GM21528 (cell line): ENCODE measurements around the gene ZNF689.
A peak's percentile ranks its signal among the peaks of the same experiment; 100 is the strongest.
"Not testable (repeated sequence)": the region's sequence is repeated elsewhere in the genome, so short reads cannot be mapped to it uniquely, and the experiment has no call there.

Experiments used
- ATAC-seq: cut with Tn5 transposase; IDR thresholded peaks from one replicate; pipeline ENCODE4 v1.9.1; 2021; ENCODE audit warnings: mild to moderate bottlenecking, moderate library complexity; ENCODE audit not compliant: unreplicated experiment, low FRiP score

Gene ZNF689

DNA sequence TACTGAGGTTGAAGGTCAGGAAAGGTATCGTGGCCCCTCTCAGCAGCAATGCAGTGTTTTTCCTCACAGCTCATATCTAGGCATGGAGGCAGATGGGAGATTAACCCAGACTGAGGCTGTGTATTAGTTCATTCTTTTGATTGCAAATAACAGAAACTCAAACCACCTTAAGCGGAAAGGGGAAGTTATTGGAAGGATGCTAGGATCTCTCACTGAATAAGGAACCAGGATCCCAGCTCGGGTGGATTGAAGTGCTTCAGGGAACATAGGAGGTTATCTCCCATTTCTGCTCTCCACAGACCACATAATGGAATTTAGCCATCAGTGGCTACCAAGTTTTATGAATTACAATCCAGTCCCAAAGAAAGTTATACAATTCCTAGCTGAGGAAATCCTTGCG is 8.2 kb downstream of the ZNF689 start:
- ATAC-seq: no peak

DNA sequence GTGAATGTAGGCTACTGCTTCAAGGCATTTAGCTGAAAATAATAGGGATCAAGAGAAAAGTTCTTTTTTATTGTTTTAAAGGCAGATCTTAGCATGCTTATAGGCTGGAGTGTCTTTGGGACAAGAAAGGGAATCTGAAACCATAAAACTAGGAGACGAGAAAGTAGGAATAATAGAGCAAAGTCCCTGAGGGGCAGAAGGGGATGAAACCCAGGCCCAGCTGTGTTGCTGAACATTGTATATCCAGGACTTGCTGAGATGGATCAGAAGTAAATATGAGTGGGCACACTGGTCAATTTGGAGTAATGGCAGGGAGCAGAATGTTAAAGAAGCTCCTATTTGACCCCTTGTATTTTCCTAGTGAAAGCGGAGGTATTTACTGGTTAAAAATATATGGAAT is 9.3 kb downstream of the ZNF689 start:
- no peak for ATAC-seq

GRCh38 chr16:30600215-30600614 is 10.0 kb downstream of the ZNF689 start:
- ATAC-seq: no peak

GRCh38 chr16:30592871-30593270 is 17.3 kb downstream of the ZNF689 start:
- no peak for ATAC-seq

DNA sequence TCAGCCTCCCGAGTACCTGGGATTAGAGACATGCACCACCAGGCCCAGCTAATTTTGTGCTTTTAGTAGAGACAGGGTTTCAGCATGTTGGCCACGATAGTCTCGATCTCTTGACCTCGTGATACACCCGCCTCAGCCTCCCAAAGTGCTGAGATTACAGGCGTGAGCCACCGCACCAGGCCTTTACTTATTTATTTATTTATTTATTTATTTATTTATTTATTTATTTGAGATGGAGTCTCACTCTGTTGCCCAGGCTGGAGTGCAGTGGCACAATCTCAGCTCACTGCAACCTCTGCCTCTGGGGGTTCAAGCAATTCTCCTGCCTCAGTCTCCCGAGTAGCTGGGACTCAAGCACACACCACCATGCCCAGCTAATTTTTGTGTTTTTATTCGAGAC is 19.3 kb downstream of the ZNF689 start:
- not testable (repeated sequence) for ATAC-seq

GRCh38 chr16:30589582-30589981 is 20.6 kb downstream of the ZNF689 start:
- not testable (repeated sequence) for ATAC-seq

DNA sequence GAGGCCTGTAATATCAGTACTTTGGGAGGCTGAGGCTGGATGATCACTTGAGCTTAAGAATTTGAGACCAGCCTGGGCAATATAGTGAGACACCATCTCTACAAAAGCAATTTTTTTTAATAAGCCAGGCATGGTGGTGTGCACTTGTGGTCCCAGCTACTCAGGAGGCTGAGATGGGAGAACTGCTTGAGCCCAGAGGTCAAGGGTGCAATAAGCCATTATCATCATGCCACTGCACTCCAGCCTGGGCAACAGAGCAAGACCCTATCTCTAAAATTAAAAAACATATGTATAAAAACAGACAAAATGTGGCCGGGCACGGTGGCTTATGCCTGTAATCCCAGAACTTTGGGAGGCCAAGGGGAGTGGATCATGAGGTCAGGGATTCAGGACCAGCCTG is 21.5 kb downstream of the ZNF689 start:
- ATAC-seq: no peak

DNA sequence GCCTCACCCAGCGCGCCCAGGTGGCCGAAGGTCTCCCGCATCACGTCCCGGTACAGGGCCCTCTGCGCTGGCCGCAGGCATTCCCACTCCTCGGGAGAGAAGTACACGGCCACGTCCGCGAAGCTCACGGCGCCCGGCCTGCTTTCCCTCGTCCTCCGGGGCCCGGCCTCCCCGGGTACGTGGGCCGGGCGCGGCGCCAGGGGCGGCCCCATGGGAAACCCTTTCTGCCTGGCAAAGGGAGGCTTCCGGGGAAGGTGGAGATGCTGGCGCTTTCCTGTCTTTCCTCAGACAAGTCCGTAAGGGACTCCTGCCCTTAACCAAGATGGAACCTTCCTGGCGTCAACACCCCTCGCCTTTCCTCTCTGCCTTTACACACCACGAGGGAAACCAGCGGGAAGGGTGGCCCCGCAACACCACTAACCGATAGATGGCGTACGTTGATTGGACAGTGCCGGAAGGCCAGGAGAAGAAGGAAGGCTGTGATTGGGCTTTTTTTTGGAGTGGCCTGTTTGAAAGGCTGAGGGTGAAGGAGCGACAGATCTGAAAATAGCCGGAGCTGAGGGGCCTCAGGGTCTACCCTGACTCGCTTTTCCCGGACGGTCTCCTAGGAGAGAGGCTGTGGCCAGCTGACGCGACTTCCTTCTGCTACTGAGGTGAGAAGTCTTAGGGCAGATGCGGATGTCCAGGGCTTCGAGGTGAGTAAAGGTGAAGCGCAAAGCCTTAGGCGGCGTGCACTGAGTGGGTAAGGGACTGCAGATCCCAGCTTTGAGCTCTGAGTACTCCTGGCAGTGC is 24.6 kb downstream of the ZNF689 start, which contains the start of gene ZNF785:
ZNF785 (minus strand) TSS at position 298 of the 792 bp plus-strand sequence; CDS start at position 212, 86 bp downstream.
- peak; percentile 90 for ATAC-seq

DNA sequence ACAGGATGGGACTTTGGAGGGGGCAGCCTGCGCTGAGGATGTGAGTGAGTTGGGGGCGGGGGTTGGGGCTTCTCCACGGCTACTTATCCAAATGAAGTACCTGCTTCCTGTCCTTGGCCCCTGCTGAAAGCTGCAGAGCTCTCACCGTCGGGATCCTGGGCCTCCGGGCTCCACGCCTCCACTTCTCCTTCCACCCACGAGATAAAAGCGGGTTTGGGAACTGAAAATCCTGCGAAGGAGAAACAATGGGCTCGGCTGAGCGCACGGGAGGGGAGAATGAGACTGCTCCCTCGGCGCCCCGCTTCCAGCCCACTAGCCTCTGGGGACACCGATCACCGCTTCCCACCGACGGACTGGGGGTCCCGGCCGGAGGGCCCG is 25.2 kb downstream of the ZNF689 start:
- ATAC-seq: peak; percentile 20

DNA sequence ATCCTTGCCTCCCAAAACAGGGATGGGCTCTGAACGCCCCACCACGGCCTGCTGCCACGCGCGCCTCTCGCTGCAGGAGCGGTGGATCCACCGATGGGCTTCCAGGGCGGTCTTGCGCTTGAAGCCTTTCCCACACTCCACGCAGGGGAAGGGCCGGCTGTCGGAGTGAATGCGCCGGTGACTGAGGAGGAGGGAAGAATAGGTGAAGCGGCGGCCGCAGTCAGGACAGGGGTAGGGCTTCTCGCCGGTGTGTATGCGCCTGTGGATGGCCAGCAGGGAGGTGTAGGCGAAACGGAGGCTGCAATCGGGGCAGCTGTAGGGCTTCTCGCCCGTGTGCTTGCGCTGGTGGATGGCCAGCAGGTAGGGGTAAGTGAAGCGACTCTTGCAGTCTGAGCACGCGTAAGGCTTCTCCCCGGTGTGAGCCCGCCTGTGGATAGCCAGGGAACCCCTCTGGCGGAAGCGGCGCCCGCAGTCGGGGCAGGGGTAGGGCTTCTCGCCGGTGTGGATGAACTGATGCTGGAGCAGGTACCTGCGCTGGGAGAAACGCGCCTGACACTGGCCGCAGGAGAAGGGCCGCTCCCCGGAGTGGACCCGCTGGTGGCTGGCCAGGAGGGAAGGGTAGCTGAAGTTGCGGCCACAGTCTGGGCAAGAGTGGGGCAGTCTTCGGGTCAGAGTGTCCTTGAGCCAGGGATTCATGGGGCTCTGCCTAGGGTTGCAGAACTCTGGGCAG is 27.4 kb downstream of the ZNF689 start:
- no peak for ATAC-seq

DNA sequence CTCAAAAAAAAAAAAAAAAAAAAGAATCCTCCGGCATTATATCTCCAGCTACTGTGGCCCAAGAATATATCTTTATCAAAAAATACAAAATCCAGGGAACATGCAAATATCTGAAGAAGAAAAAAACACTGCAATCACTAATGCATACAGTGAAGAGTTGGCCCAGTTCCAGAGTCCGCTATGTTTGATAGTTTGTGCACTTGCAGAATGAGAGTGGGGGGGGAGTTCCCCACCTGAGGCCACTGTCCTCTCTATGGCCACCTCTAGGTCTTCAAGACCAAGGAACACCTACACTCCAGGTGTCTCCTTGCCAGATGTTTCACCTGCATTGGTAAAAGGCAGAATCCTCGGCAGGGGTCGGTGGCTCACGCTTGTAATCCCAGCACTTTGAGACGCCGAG is 28.7 kb downstream of the ZNF689 start:
- ATAC-seq: no peak

DNA sequence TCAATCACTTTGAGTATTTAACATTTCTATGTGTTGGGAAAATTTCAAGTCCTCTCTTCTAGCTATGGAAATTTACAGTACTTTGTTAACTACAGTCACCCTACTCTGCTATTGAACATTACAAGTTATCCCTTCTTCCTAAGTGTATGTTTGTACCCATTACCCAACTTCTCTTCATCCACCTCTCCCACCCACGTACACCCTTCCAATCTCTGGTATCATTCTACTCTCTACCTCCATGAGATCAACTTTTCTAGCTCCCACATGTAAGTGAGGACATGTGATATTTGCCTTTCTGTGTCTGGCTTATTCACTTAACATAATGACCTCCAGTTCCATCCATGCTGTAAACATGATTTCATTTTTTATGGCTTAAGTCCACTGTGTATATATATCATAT is 35.5 kb downstream of the ZNF689 start:
- ATAC-seq: no peak

GRCh38 chr16:30571445-30572322 is 38.5 kb downstream of the ZNF689 start, which contains the start of gene ZNF688:
Gene ZNF688, minus strand, starts transcription at chr16:30571714. Its CDS starts 85 bp downstream, at chr16:30571629.
- peak; percentile 73 for ATAC-seq

GRCh38 chr16:30570636-30571444 is 39.3 kb downstream of the ZNF689 start:
- ATAC-seq: no peak

DNA sequence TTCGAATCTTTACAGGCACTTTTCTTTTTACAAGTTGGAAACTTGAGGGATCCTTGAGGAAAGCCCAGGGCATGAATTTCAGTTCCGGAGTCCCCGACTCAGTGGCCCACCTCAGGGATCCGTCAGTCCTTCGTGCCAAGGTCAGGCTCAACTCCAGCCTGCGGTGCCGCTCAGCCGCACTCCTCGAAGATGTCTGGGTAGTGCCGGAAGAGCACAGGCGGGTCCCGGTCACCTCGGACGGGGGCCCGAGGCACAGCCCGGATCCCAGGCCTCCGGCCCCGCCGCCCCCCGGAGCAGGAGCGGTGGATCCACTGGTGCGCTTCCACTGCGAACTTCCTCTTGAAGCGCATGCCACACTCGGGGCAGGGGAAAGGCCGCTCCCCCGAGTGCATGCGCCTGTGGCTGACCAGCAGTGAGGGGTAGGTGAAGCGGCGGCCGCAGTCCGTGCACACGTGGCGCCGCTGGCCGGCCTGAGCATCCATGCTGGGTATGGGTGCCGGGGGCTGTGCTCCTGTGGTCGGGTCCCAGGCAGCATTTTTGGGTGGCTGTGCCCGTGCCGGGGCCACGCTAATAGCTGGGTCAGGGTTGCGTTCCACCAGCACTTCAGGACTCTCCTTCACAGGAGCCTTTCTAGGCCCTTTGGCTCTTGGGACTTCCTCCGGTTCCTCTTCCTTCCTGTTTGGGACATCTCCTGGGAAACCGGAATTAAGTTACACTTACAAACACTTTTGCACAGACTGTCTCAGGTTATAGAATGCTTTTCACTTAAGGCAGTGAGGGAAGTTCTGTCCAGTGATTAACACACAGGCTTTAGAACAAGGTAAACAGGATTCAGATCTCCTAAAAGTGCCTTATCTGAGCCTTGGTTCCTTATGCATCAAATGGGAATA is 40.2 kb downstream of the ZNF689 start:
- no peak for ATAC-seq

DNA sequence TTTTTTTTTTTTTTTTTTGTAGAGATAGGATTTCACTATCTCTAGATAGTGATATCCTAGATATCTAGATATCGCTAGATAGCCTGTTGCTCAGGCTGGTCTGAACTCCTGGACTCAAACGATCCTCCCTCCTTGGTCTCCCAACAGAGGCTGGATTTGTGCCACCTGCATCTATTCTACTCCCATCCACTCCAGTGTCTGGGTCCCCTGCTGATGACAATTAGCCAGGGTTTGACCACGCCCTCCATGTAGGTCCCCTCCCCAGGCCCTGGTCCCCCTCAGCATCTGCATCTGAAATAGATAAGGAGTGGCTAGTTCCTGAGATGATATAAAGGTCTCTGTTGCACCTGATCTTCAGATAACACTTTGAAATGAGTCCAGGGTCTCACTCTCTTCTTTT is 40.9 kb downstream of the ZNF689 start:
- ATAC-seq: no peak

GRCh38 chr16:30567991-30568638 is 42.1 kb downstream of the ZNF689 start:
- ATAC-seq: no peak

GRCh38 chr16:30567160-30567990 is 42.8 kb downstream of the ZNF689 start:
- no peak for ATAC-seq
